GM21786 (cell line): ENCODE measurements around the gene PTGES3.
A peak's percentile ranks its signal among the peaks of the same experiment; 100 is the strongest.
"Not testable (repeated sequence)": the region's sequence is repeated elsewhere in the genome, so short reads cannot be mapped to it uniquely, and the experiment has no call there.

Experiments
- ATAC-seq: cut with Tn5 transposase; IDR thresholded peaks from one replicate; pipeline ENCODE4 v1.9.1; 2021; ENCODE audit not compliant: unreplicated experiment

The PTGES3 gene

DNA sequence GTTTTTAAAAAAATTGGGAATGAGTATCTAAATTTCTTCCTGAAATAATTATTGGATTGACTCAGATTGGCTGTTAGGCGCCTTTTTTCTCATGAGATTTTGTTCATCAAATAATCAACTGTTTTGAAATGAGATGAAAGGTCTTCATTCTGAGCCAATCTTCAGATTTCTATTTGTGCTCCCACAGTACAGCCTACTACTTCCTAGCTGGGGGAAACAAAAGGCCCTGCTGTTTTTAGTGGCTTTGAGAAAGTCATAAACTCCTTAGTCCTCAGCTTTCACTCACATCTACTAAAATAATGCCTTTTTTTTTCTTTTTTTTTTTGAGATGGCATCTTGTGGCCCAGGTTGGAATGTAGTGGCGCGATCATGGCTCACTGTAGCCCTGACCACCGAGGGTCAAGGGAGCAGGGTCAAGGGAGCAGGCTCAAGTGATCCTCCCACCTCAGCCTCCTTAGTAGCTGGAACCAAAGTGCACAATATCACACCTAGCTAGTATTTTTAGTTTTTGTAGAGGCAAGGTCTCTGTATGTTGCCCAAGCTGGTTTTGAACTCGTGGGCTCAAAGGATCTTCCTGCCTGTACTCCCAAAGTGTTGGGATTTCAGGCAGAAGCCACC lies 21.8 kb upstream of the PTGES3 start:
- no peak for ATAC-seq

- ATAC-seq, result not testable (repeated sequence)
Observed at GRCh38 chr12:56704522-56704921, 16.4 kb upstream of the PTGES3 start.

GRCh38 chr12:56699020-56699661 lies 11.1 kb upstream of the PTGES3 start:
- ATAC-seq, result no peak

DNA sequence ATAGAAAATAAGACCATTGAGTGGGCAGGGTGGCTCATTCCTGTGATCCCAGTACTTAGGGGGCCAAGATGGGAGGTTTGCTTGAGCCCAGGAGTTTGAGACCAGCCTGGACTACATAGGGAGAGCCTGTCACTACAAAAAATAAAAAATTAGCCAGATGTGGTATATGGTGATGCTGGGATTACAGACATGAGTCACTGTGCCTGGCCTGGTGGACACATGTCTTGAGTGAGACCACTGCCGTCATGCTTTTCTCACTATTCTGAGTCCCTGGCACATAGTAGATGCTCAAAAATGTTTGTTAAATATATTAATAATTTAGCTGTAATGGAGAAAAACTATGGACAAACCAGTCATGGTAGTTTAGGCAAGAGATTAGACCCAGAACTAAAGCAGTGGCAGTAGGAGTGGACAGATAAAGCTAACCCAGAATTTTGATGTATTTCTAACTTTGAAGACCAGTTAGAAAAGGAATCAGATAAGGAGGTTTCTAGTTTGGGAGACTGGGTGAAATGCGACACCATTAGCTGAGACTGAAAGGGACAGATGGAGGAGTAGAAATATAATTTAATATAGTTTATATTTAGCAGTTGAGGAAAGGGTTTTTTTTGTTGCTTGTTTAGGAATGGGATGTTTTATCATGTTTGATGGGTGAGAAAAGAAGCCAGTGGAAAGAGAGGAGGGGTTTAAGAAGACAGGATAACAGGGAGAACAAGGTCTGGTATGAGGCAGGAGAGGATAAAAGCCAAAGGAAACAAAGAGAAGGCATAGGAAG lies 7.4 kb upstream of the PTGES3 start:
- no peak for ATAC-seq

GRCh38 chr12:56694161-56694560 lies 6.1 kb upstream of the PTGES3 start:
- ATAC-seq, result no peak

DNA sequence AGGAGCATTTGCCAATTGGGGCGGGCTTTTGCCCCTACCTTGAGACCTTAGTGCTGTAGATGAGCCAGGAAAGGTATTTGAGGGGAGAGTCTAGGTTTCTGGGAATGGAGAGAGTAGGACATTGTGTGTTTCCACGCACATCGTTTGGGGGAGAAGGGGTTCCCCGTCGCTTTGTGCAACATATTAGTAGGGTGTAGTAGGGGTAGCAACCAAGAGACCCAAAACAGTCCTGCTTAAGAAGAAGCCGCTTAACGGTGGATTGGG lies 694 bp upstream of the PTGES3 start:
- no peak for ATAC-seq

GRCh38 chr12:56687223-56688128 lies 608 bp downstream of the PTGES3 start:
- peak; percentile 0 for ATAC-seq

- ATAC-seq, result no peak
Observed at GRCh38 chr12:56684745-56685359, 3.2 kb downstream of the PTGES3 start.

- ATAC-seq, result no peak
Observed at GRCh38 chr12:56682323-56682722, 5.8 kb downstream of the PTGES3 start.

DNA sequence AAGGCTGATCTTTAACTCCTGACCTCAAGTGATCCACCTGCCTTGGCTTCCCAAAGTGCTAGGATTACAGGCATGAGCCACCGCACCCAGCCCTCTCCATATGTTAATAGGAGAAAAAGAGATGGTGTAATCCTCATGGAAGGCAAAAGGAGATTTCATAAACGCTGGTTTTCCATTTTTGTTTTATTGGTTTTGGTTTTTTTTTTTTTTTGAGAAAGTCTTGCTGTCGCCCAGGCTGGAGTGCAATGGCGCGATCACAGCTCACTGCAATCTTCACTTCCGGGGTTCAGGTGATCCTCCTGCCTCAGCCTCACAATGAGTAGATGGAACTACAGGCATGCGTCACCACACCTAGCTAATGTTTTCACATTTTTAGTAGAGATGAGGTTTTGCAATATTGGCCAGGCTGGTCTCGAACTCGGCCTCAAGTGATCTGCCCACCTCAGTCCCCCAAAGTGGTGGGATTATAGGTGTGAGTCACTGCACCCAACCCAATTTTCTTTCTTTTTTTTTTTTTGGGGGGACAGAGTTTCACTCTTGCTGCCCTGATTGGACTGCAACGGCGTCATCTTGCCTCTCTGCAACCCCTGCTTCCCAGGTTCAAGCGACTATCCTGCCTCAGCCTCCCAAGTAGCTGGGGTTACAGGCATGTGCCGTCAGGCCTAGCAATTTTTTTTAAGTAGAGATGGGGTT lies 8.1 kb downstream of the PTGES3 start:
- ATAC-seq, result no peak

DNA sequence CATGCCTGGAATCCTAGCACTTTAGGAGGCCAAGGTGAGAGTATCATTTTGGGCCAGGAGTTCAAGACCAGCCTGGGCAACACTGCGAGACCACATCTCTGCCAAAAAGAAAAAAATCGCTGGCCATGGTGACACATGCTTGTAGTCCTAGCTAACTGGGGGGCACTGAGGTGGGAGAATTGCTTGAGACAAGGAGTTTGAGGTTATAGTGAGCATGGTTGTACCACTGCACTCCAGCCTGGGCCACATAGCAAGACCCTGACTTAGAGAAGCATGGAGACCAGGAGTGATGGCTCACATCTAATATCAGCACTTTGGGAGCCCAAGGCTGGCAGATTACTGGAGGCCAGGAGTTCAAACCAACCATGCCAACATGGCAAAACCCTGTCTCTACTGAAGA lies 9.2 kb downstream of the PTGES3 start:
- ATAC-seq, result no peak

DNA sequence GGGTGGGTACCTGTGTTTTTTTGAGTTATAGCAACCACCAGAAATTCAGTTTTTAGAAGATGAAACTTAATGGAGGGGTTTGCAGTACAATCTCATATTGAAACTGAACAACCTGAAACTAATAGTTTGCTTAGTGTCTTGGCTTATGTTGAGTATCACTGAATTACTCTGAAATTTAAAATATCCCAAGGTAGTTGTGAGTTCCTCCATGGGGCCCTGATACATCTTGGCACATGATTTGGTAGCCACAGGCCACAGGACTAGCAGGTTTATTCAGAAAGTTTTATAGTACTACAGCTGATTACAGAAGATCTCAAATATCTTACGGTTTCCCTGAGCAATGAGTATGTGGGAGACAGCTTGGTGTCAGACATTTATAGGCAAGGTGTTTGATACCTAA lies 10.4 kb downstream of the PTGES3 start:
- ATAC-seq, result peak; percentile 64

DNA sequence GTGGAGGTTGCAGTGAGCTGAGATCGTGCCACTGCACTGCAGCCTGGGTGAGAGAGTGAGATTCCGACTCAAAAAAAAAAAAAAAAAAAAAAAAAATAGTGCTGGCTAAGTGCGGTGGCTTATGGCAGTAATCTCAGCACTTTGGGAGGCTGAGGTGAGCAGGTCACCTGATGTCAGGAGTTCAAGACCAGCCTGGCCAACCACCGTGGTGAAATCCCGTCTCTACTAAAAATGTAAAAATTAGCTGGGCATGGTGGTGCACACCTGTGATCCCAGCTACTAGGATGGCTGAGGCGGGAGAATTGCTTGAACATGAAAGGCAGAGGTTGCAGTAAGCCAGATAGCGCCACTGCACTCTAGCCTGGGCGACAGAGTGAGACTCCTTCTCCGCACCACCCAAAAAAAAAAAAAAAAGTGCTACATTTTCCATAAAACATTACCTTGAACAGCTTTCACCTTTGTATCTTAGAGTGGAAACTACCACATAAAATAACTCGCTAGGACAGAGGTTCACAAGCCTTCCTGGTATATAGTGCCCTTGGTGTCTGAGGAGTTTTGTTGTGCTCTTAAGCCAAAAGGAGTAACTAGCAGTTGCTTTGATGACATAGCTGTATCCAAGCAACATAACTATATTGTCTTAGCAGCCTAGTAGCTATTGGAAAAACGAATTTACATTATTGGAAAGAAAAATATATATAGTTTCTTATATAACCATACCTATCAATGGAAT lies 11.1 kb downstream of the PTGES3 start:
- no peak for ATAC-seq

DNA sequence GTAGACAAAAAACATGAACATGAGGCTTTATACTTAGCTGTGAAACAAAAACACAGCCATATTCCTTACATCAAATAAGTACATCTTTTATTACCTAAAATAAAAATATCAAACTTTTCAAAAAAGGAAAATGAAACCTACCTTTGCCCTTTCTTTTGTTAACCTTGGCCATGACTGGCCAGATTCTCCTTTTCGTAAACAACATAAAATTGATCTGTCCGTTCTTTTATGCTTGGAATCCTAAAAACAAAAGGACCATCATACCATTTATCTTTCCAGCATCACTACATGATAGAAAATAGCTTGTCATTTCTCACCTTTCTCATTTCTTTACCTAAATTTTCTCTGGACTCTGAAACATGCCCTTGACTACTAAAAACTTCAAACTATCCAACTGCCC lies 16.5 kb downstream of the PTGES3 start:
- no peak for ATAC-seq

GRCh38 chr12:56670836-56671235 lies 17.2 kb downstream of the PTGES3 start:
- ATAC-seq, result no peak

DNA sequence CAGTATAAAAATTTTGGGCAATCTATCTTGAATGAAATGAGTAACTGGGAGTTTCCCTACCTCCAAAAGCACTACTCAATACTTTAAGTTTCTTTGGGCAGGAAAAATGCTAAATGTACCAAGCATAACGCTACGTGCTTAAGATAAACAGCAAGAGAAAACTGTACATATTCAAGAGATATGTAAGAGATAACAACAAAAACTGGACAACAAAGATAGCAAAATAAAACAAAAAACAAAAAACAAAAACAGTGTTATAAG lies 20.0 kb downstream of the PTGES3 start:
- no peak for ATAC-seq

DNA sequence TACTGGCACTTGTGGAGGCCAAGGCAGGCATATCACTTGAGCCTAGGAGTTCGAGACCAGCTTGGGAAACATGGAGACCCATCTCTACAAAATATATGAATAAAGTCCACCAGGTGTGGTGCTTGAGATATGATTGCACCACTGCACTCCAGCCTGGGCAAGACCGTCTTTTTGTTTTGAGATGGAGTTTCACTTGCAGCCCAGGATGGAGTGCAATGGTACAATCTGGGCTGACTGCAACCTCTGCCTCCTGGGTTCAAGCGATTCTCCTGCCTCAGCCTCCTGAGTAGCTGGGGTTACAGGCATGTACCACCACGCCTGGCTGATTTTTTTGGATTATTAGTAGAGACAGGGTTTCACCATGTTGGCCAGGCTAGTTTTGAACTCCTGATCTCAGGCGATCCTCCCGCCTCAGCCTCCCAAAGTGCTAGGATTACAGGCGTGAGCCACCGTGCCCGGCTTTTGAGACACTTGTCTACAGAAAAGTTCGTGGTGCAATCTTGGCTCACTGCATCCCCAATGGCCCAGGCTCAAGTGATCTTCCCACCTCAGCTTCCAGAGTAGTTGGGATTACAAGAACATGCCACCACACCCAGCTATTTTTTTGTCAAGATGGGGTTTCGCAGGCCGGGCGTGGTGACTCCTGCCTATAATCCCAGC lies 26.0 kb downstream of the PTGES3 start:
- ATAC-seq, result no peak

DNA sequence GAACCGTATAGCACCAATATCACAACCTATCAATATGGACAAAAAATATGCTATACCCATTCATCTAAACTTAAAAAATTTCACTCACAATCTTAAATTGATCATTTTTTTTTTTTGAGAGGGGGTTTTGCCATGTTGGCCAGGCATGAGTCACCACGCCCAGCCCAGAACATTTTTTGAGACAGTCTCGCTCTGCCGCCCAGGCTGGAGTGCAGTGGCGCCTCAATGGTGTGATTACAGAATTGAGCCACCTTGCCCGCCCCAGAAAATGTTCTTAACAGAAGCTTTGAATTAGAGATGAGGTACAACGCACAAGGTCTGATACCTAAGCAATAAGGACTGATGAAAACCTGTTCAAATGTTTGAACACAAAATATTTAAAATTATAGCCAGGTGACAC lies 26.5 kb downstream of the PTGES3 start:
- ATAC-seq, result no peak

GRCh38 chr12:56658921-56659320 lies 29.2 kb downstream of the PTGES3 start:
- no peak for ATAC-seq
